Endothelial cell of umbilical vein (primary cell): ENCODE results near the gene CUEDC2. TPM values are rescaled to one million over a fixed set of nuclear protein-coding genes. Genes with fewer than 3 reads are reported as not detected.

Experiments
- BruUV-seq: library from RNA; stranded (reverse); fragments of 400-500 nt; replicated peaks from 2 replicates; lab custom pipeline; 2021; lab: Mats Ljungman, UMichigan
- CTCF ChIA-PET: fragments of 300-600, 350-600 bp; sonication (Branson Sonifier 250); formaldehyde crosslinking; loops from one replicate; lab custom pipeline; 2021; ENCODE audit warnings: antibody characterized with exemption, inconsistent platforms; lab: Charles Lee
- POLR2A ChIA-PET: fragments of 300-600, 350-600 bp; sonication (Branson Sonifier 250); formaldehyde crosslinking; loops from one replicate; lab custom pipeline; 2021; ENCODE audit warnings: antibody characterized with exemption, inconsistent platforms; lab: Charles Lee
- DNase-seq: peaks from one replicate; pipeline ENCODE4 v3.0.0-alpha.2; 2011; ENCODE audit warnings: low read depth, low spot score
- FAIRE-seq: peaks from 2 replicates; lab custom pipeline; 2011; peaks lifted over from hg19 to GRCh38; lab: Jason Lieb, UNC
- H2AFZ ChIP-seq: 2 replicates; pipeline ENCODE4 v1.6.0; 2012; ENCODE audit warnings: low read depth, low read length, control low read depth, inconsistent platforms
- H3K27ac ChIP-seq: 2 replicates; pipeline ENCODE4 v1.5.1; 2011; ENCODE audit warnings: low read depth, mild to moderate bottlenecking, control low read depth, low read length, moderate library complexity; ENCODE audit not compliant: insufficient read depth
- H3K27me3 ChIP-seq, 2 experiments: 2 replicates each; pipeline versions ENCODE4 v1.6.0 to v1.6.1; 2011; ENCODE audit warnings: low read length in 2 of 2, mixed read lengths in 1 of 2; ENCODE audit not compliant: control insufficient read depth in 2 of 2, insufficient read depth in 2 of 2
- H3K36me3 ChIP-seq, 2 experiments: 2 replicates in 1 of 2; 3 replicates in 1 of 2; pipeline ENCODE4 v1.5.1; 2011; ENCODE audit warnings: low read length in 2 of 2, mild to moderate bottlenecking in 1 of 2, moderate library complexity in 1 of 2; ENCODE audit not compliant: control insufficient read depth in 2 of 2, insufficient read depth in 2 of 2; ENCODE audit errors: extremely low read depth in 1 of 2
- H3K4me1 ChIP-seq: 3 replicates; pipeline ENCODE4 v1.5.1; 2011; ENCODE audit warnings: mild to moderate bottlenecking, low read length; ENCODE audit not compliant: control insufficient read depth, insufficient read depth; ENCODE audit errors: extremely low read depth
- H3K4me2 ChIP-seq: 2 replicates; pipeline ENCODE4 v1.6.1; 2011; ENCODE audit warnings: low read length, control low read depth, mixed read lengths; ENCODE audit not compliant: insufficient read depth
- H3K4me3 ChIP-seq, 3 experiments: fragments of 200-600 bp in 1 of 3; sonication (generic), shearing (Covaris generic) in 1 of 3; replicated peaks in 1 of 3; 2 replicates each; pipeline ENCODE4 v1.5.1; 2011 to 2016; ENCODE audit warnings: control low read depth in 3 of 3, low read length in 3 of 3, mild to moderate bottlenecking in 2 of 3, inconsistent platforms in 1 of 3, low read depth in 1 of 3, moderate library complexity in 1 of 3; ENCODE audit not compliant: insufficient read depth in 1 of 3
- H3K79me2 ChIP-seq: 2 replicates; pipeline ENCODE4 v1.6.0; 2012; ENCODE audit warnings: low read length, inconsistent platforms; ENCODE audit not compliant: control insufficient read depth, insufficient read depth
- H3K9ac ChIP-seq: replicated peaks from 2 replicates; pipeline ENCODE3; 2011; ENCODE audit warnings: low read length, control low read depth; ENCODE audit not compliant: insufficient read depth; ENCODE audit errors: extremely low read depth
- H3K9me1 ChIP-seq: replicated peaks from 3 replicates; pipeline ENCODE4 v1.6.0; 2011; ENCODE audit warnings: mild to moderate bottlenecking, low read length; ENCODE audit not compliant: control insufficient read depth, insufficient read depth; ENCODE audit errors: extremely low read depth
- H3K9me3 ChIP-seq: replicated peaks from 2 replicates; pipeline ENCODE4 v1.5.1; 2012; ENCODE audit warnings: low read length, inconsistent platforms; ENCODE audit not compliant: control insufficient read depth, insufficient read depth
- H4K20me1 ChIP-seq: replicated peaks from 2 replicates; pipeline ENCODE3; 2011; ENCODE audit warnings: mild to moderate bottlenecking, low read length; ENCODE audit not compliant: control insufficient read depth, insufficient read depth; ENCODE audit errors: extremely low read depth
- EZH2 ChIP-seq: IDR thresholded peaks from 2 replicates; pipeline ENCODE4 v1.6.1; 2012; ENCODE audit warnings: borderline replicate concordance, low read depth, mild to moderate bottlenecking, moderate library complexity, low read length, inconsistent platforms; ENCODE audit not compliant: severe bottlenecking
- FOS ChIP-seq: IDR thresholded peaks from 2 replicates; pipeline ENCODE4 v1.6.1; 2011; ENCODE audit warnings: mild to moderate bottlenecking, low read length, moderate library complexity, borderline replicate concordance; ENCODE audit not compliant: insufficient read depth
- GATA2 ChIP-seq: IDR thresholded peaks from 2 replicates; pipeline ENCODE4 v1.7.0; 2011; ENCODE audit warnings: low read depth, mild to moderate bottlenecking, moderate library complexity, mixed read lengths, low read length; ENCODE audit not compliant: insufficient read length, insufficient read depth
- JUN ChIP-seq: IDR thresholded peaks from 2 replicates; pipeline ENCODE4 v1.6.1; 2011; ENCODE audit warnings: borderline replicate concordance, low read depth; ENCODE audit not compliant: insufficient read length, insufficient read depth
- MYC ChIP-seq: IDR thresholded peaks from one replicate; pipeline ENCODE4 v1.6.1; 2011; ENCODE audit warnings: mild to moderate bottlenecking, low read depth, low read length
- POLR2A ChIP-seq: IDR thresholded peaks from 2 replicates; pipeline ENCODE4 v1.6.1; 2012; ENCODE audit warnings: low read depth, mild to moderate bottlenecking, control low read depth, low read length
- POLR2AphosphoS5 ChIP-seq: IDR thresholded peaks from 2 replicates; pipeline ENCODE4 v1.6.1; 2012; ENCODE audit warnings: low read depth, mild to moderate bottlenecking, control low read depth, low read length, moderate library complexity; ENCODE audit not compliant: insufficient read depth
- dilution Hi-C: fragments of 300-500 bp; cut with MboI; formaldehyde crosslinking; loops from one replicate; pipeline ENCODE4 v1.15.0; 2019; ENCODE audit warnings: low sequenced_read_pairs; ENCODE audit not compliant: extremely low pct_ligation_motif_present
- intact Hi-C: fragments of 100-400 bp; cut with micrococcal nuclease; formaldehyde crosslinking; loops from one replicate; pipeline ENCODE4 v1.10.0; 2022
- polyA plus RNA-seq, 4 experiments: library from polyadenylated mRNA; depleted of rRNA in 3 of 4; stranded (reverse) in 3 of 4; unstranded in 1 of 4; fragments of >200 nt; gene quantifications; 2 replicates each; pipeline versions ENCODE4 v1.2.1 to v1.2.3, GENCODE V29; 2011 to 2012; ENCODE audit warnings: missing spikeins in 1 of 4
- total RNA-seq: library from RNA; stranded (reverse); gene quantifications from 2 replicates; pipeline ENCODE4 v1.2.3, GENCODE V29; 2021
- TF ChIP-seq, protein P1 (sequence below): IDR thresholded peaks from 2 replicates; pipeline ENCODE4 v1.6.1; 2011; ENCODE audit not compliant: insufficient read depth, insufficient read length
- TF ChIP-seq, protein P2 (sequence below), 2 donors: IDR thresholded peaks; 1 replicate in 1 of 2; 2 replicates in 1 of 2; pipeline ENCODE4 v1.5.1; 2011; ENCODE audit warnings: low read length in 2 of 2, mild to moderate bottlenecking in 2 of 2, moderate library complexity in 2 of 2, control low read depth in 1 of 2, inconsistent platforms in 1 of 2, low read depth in 1 of 2; ENCODE audit not compliant: insufficient read depth in 1 of 2; ENCODE audit errors: extremely low read depth in 1 of 2

CUEDC2 gene
- total and polyA plus RNA-seq, 2 donors (not counting 3 experiments of a cell fraction or from before 2014, with no cell fraction given) = 61.5 to 96.7 TPM

DNA sequence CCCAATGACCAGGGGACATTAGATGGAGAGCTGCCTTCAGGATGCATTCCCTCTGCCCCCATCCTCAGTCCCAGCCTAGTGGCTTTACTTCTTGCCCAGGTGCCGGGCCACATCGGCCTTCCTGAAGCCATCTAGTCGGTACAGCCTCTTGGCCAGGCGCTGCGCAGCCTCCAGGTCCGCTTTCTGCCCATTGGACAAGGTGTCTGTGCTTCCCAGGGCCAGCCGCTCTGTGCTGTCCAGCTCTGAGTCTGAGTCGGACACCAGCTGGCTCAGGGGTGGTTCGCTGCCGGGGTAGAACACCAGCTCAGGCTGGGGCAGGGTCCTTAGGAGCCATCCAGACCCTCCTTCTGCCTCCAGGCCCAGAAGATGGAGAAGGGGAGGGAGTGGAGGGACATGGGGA, 20.1 kb downstream of the CUEDC2 start:
- Histone ChIP-seq H3K27ac (no peak overlapping the region), H2AFZ (no peak overlapping the region), H3K4me1 (no peaks in the 10 kb centered on the region), H3K9me1 (no peaks in the 10 kb centered on the region), H3K4me2 (no peak overlapping the region), H3K79me2 (no peaks in the 10 kb centered on the region), H3K36me3 (no peaks in the 10 kb centered on the region), H3K27me3 (peaks cover 40 to 52% of the 10 kb centered on the region in 2 experiments), H3K9me3 (no peaks in the 10 kb centered on the region), H3K9ac (no peak overlapping the region), H3K4me3 (no peak overlapping the region), H4K20me1 (no peaks in the 10 kb centered on the region)
- POLR2A ChIA-PET = no interaction called here
- CTCF ChIA-PET = interaction anchor here (0.9 to 2.4 kb wide), 3 partner anchors 9 to 17 kb away, joined by 3 to 8 read pairs (median 3); partner anchors contain the start of gene NFKB2
- intact Hi-C loops (no loop called here), dilution Hi-C loops (no loop called here)
- DNase-seq (no peak), FAIRE-seq (no peak)
- no TSS peak for BruUV-seq
- no peak for TF ChIP-seq JUN
- TF ChIP-seq POLR2A = no peak
- no peak for TF ChIP-seq EZH2
- TF ChIP-seq, protein P1, sequence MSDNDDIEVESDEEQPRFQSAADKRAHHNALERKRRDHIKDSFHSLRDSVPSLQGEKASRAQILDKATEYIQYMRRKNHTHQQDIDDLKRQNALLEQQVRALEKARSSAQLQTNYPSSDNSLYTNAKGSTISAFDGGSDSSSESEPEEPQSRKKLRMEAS = no peak
- no peak for TF ChIP-seq MYC
- no peak for TF ChIP-seq POLR2AphosphoS5
- no peak for TF ChIP-seq FOS
- no peak for TF ChIP-seq GATA2
- TF ChIP-seq, protein P2, sequence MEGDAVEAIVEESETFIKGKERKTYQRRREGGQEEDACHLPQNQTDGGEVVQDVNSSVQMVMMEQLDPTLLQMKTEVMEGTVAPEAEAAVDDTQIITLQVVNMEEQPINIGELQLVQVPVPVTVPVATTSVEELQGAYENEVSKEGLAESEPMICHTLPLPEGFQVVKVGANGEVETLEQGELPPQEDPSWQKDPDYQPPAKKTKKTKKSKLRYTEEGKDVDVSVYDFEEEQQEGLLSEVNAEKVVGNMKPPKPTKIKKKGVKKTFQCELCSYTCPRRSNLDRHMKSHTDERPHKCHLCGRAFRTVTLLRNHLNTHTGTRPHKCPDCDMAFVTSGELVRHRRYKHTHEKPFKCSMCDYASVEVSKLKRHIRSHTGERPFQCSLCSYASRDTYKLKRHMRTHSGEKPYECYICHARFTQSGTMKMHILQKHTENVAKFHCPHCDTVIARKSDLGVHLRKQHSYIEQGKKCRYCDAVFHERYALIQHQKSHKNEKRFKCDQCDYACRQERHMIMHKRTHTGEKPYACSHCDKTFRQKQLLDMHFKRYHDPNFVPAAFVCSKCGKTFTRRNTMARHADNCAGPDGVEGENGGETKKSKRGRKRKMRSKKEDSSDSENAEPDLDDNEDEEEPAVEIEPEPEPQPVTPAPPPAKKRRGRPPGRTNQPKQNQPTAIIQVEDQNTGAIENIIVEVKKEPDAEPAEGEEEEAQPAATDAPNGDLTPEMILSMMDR (IDR thresholded peaks at IDR 0.05; ENCODE audit: extremely low read depth in 1 of 2, insufficient read depth in 1 of 2, low read depth in 1 of 2, low read length in 2 of 2) = no peak
